ENCODE data around the gene PRAMEF5. TPM values are rescaled to one million over a fixed set of nuclear protein-coding genes. Genes with fewer than 3 reads are reported as not detected.
"Not testable (repeated sequence)": the region's sequence is repeated elsewhere in the genome, so short reads cannot be mapped to it uniquely, and the experiment has no call there.

Gene PRAMEF5
- total RNA-seq, 1 experiment from 2014 or later, result not detected

- not testable (repeated sequence) for H4K20me1 ChIP-seq (ENCODE audit: control insufficient read depth, insufficient read depth, insufficient read length); H3T11ph ChIP-seq (ENCODE audit: low read length); H3K4me1 ChIP-seq (ENCODE audit: insufficient read depth, low read length); H2BK5ac ChIP-seq (ENCODE audit: insufficient read length, low read length); H3K79me2 ChIP-seq (ENCODE audit: insufficient read depth, low read length); H3K36me3 Mint-ChIP-seq (ENCODE audit: insufficient read depth in 1 of 3, low read depth in 3 of 3); H3K4me2 ChIP-seq (ENCODE audit: insufficient read depth, insufficient read length, low read length); H3K9me3 ChIP-seq (ENCODE audit: control insufficient read depth, low read depth, low read length); H3K9me3 Mint-ChIP-seq; H3K27ac Mint-ChIP-seq; H3K79me1 ChIP-seq (ENCODE audit: insufficient read depth, low read depth, low read length, poor library complexity, severe bottlenecking); H3K4me1 Mint-ChIP-seq; H3K27me3 ChIP-seq (ENCODE audit: insufficient read depth, low read length); H3K27me3 Mint-ChIP-seq (ENCODE audit: low read depth); H3K9ac ChIP-seq (ENCODE audit: extremely low read depth, insufficient read length, low read length); H3K14ac ChIP-seq (ENCODE audit: insufficient read depth, low read length); H3K23ac ChIP-seq (ENCODE audit: insufficient read length, low read depth, low read length); H3K4ac ChIP-seq (ENCODE audit: low read depth, low read length); H3K23me2 ChIP-seq (ENCODE audit: insufficient read length, low read depth, low read length, poor library complexity, severe bottlenecking); H4K8ac ChIP-seq (replicated peaks; ENCODE audit: insufficient read length, low read depth, low read length); H2BK120ac ChIP-seq (ENCODE audit: low read depth, low read length, poor library complexity, severe bottlenecking); H4K5ac ChIP-seq (ENCODE audit: insufficient read length, low read depth, low read length); H3K56ac ChIP-seq (ENCODE audit: insufficient read length, low read depth, low read length); H4K91ac ChIP-seq (ENCODE audit: insufficient read length, low read depth, low read length); H3K18ac ChIP-seq (ENCODE audit: insufficient read length, low read depth, low read length); H2BK12ac ChIP-seq (ENCODE audit: insufficient read length, low read depth, low read length); H2BK15ac ChIP-seq (ENCODE audit: low read depth, low read length); H3K27ac ChIP-seq (ENCODE audit: insufficient read length, low read depth, low read length); H3K4me3 Mint-ChIP-seq; H2AK5ac ChIP-seq (ENCODE audit: insufficient read length, low read length); DNase-seq; H2BK20ac ChIP-seq (ENCODE audit: low read depth, low read length, poor library complexity, severe bottlenecking); H2AFZ ChIP-seq (ENCODE audit: low read length)
- WGBS (ENCODE audit: extremely low coverage, insufficient read length, low lambda C conversion rate), result no CpG with 5 or more reads among the region's 7 CpGs
These were observed 37.4 kb upstream of the PRAMEF5 start for GRCh38 chr1:13216619-13217018.

- H3T11ph ChIP-seq (ENCODE audit: low read length); H2AFZ ChIP-seq (ENCODE audit: low read length); H4K5ac ChIP-seq (ENCODE audit: insufficient read length, low read depth, low read length); H3K9me3 Mint-ChIP-seq; H2BK20ac ChIP-seq (ENCODE audit: low read depth, low read length, poor library complexity, severe bottlenecking); H3K27ac Mint-ChIP-seq; H3K27me3 ChIP-seq (ENCODE audit: insufficient read depth, low read length); H2AK5ac ChIP-seq (ENCODE audit: insufficient read length, low read length); H2BK5ac ChIP-seq (ENCODE audit: insufficient read length, low read length); H2BK15ac ChIP-seq (ENCODE audit: low read depth, low read length); H3K23ac ChIP-seq (ENCODE audit: insufficient read length, low read depth, low read length); H3K18ac ChIP-seq (ENCODE audit: insufficient read length, low read depth, low read length); H3K79me1 ChIP-seq (ENCODE audit: insufficient read depth, low read depth, low read length, poor library complexity, severe bottlenecking); H3K4me2 ChIP-seq (ENCODE audit: insufficient read depth, insufficient read length, low read length); H3K27me3 Mint-ChIP-seq (ENCODE audit: low read depth); H3K36me3 Mint-ChIP-seq (ENCODE audit: insufficient read depth in 1 of 3, low read depth in 3 of 3); H2BK120ac ChIP-seq (ENCODE audit: low read depth, low read length, poor library complexity, severe bottlenecking); H3K23me2 ChIP-seq (ENCODE audit: insufficient read length, low read depth, low read length, poor library complexity, severe bottlenecking); H2BK12ac ChIP-seq (ENCODE audit: insufficient read length, low read depth, low read length); H3K79me2 ChIP-seq (ENCODE audit: insufficient read depth, low read length); H3K9ac ChIP-seq (ENCODE audit: extremely low read depth, insufficient read length, low read length); H3K14ac ChIP-seq (ENCODE audit: insufficient read depth, low read length); H3K4ac ChIP-seq (ENCODE audit: low read depth, low read length); H3K4me1 Mint-ChIP-seq; H3K4me3 Mint-ChIP-seq; H4K20me1 ChIP-seq (ENCODE audit: control insufficient read depth, insufficient read depth, insufficient read length); H4K8ac ChIP-seq (replicated peaks; ENCODE audit: insufficient read length, low read depth, low read length); H3K56ac ChIP-seq (ENCODE audit: insufficient read length, low read depth, low read length); H3K4me1 ChIP-seq (ENCODE audit: insufficient read depth, low read length); DNase-seq; H3K9me3 ChIP-seq (ENCODE audit: control insufficient read depth, low read depth, low read length); H4K91ac ChIP-seq (ENCODE audit: insufficient read length, low read depth, low read length); H3K27ac ChIP-seq (ENCODE audit: insufficient read length, low read depth, low read length): not testable (repeated sequence)
- WGBS (ENCODE audit: extremely low coverage, insufficient read length, low lambda C conversion rate), result no CpG with 5 or more reads among the region's 3 CpGs
These were observed 34.8 kb upstream of the PRAMEF5 start for GRCh38 chr1:13219203-13219602.
